RWPE1 (cell line): Measurements from ENCODE around the gene PPP4R2.
A peak's percentile ranks its signal among the peaks of the same experiment; 100 is the strongest.

Experiments used
- CTCF ChIA-PET: fragments of 350-600 bp; sonication (Branson Sonifier 250); formaldehyde crosslinking; extraction: SDS; loops from one replicate; lab custom pipeline; 2021; lab: Yijun Ruan, JAX
- POLR2A ChIA-PET: fragments of 400-600 bp; formaldehyde crosslinking; extraction: SDS; loops from one replicate; lab custom pipeline; 2020; ENCODE audit warnings: antibody characterized with exemption; ENCODE audit not compliant: low non-redundant PET; lab: Yijun Ruan, JAX
- DNase-seq: peaks from one replicate; pipeline ENCODE4 v3.0.0; 2012; ENCODE audit warnings: low spot score
- H3K27ac ChIP-seq: fragments of 450-650 bp; 2 replicates; pipeline ENCODE4 v1.5.1; 2017
- TF ChIP-seq, protein P1 (sequence below): fragments of 450-650 bp; conservative IDR thresholded peaks from 2 replicates; pipeline ENCODE4 v1.5.1; 2017; ENCODE audit warnings: low read depth, mild to moderate bottlenecking

The PPP4R2 gene

GRCh38 chr3:73094129-73094528 is 97.5 kb downstream of the PPP4R2 start:
- no peak overlapping the region for H3K27ac ChIP-seq
- CTCF ChIA-PET: no interaction called here
- POLR2A ChIA-PET: no interaction called here
- TF ChIP-seq, protein P1, sequence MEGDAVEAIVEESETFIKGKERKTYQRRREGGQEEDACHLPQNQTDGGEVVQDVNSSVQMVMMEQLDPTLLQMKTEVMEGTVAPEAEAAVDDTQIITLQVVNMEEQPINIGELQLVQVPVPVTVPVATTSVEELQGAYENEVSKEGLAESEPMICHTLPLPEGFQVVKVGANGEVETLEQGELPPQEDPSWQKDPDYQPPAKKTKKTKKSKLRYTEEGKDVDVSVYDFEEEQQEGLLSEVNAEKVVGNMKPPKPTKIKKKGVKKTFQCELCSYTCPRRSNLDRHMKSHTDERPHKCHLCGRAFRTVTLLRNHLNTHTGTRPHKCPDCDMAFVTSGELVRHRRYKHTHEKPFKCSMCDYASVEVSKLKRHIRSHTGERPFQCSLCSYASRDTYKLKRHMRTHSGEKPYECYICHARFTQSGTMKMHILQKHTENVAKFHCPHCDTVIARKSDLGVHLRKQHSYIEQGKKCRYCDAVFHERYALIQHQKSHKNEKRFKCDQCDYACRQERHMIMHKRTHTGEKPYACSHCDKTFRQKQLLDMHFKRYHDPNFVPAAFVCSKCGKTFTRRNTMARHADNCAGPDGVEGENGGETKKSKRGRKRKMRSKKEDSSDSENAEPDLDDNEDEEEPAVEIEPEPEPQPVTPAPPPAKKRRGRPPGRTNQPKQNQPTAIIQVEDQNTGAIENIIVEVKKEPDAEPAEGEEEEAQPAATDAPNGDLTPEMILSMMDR: no peak
- DNase-seq: peak; percentile 5

DNA sequence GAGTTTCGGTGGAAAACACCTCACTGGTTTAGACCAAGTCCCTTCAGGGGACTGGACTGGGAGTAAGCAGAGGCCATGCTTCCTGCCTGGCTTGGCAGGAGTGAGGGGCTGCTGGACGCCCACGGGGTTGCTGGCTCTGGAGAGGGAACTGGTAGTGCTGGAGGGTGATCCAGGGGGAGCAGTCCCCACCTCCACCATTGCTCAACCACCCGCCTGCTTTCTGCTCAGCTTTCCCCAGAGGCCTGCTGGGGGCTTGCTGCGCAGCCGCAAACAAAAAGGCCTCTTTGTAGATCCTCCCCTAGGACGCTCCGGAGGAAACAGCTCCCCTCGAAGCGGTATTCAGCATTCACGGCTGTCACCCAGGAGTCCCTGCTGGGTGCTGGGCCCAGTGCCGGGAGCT is 98.3 kb downstream of the PPP4R2 start:
- TF ChIP-seq, protein P1: no peak
- H3K27ac ChIP-seq: no peak overlapping the region
- no peak for DNase-seq
- POLR2A ChIA-PET: no interaction called here
- CTCF ChIA-PET: no interaction called here

GRCh38 chr3:73096169-73096568 is 99.6 kb downstream of the PPP4R2 start:
- DNase-seq: no peak
- CTCF ChIA-PET: interaction anchor here (0.6 kb wide), 1 partner anchor 100 kb away, joined by 3 read pairs; no protein-coding TSS in a partner anchor
- no peak overlapping the region for H3K27ac ChIP-seq
- TF ChIP-seq, protein P1: no peak
- POLR2A ChIA-PET: no interaction called here

DNA sequence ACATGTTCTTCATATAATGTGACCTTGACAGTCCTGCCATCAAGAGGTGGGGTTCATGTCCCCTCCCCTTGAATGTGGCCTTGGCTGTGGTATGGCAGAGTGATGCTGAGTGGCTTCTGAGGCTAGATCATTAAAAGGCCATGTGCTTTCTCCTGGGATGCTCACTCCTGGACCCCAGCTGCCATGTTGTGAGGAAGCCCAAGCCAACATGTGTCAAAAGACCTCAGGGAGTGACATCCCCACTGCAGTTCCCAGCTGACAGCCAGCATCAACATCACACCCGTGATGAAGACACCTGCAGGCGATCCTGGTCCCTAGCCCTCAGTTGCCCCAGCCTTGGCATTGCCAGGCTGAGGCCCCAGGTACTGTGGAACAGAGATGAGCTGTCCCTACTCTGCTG is 101.4 kb downstream of the PPP4R2 start:
- ChIA-PET CTCF (no interaction called here), POLR2A (no interaction called here)
- no peak for DNase-seq
- H3K27ac ChIP-seq: no peak overlapping the region
- TF ChIP-seq, protein P1: no peak

GRCh38 chr3:73098873-73099272 is 102.3 kb downstream of the PPP4R2 start:
- DNase-seq: no peak
- H3K27ac ChIP-seq: no peak overlapping the region
- ChIA-PET CTCF (no interaction called here), POLR2A (no interaction called here)
- TF ChIP-seq, protein P1: no peak

GRCh38 chr3:73100741-73101559 is 104.3 kb downstream of the PPP4R2 start:
- POLR2A ChIA-PET: no interaction called here
- TF ChIP-seq, protein P1: peak; percentile 93
- CTCF ChIA-PET: interaction anchor here (1.0 to 1.7 kb wide), 3 partner anchors 211 to 401 kb away, joined by 3 to 9 read pairs (median 4); no protein-coding TSS in a partner anchor

More at GRCh38 chr3:73100741-73101559, 104.3 kb downstream of the PPP4R2 start:
- H3K27ac ChIP-seq: no peak overlapping the region
- peak; percentile 73 for DNase-seq
